Measurements from ENCODE around the gene C20orf202.
"Not testable (repeated sequence)": the region's sequence is repeated elsewhere in the genome, so short reads cannot be mapped to it uniquely, and the experiment has no call there.

The C20orf202 gene

GRCh38 chr20:1247689-1248088, 44.4 kb downstream of the C20orf202 start:
- peaks cover 2% of the 10 kb centered on the region; the same call in 1 of the 2 replicates for H3K27me3 ChIP-seq (ENCODE audit: control insufficient read depth, insufficient read depth, low read length)
- H3K4me3 ChIP-seq (ENCODE audit: low read depth, low read length): no peak overlapping the region
- no peaks in the 10 kb centered on the region for H3K4me1 ChIP-seq (ENCODE audit: control insufficient read depth, insufficient read depth, low read length)
- H3K36me3 ChIP-seq (ENCODE audit: control insufficient read depth, insufficient read depth, low read length): no peaks in the 10 kb centered on the region
- no peak overlapping the region for H3K27ac ChIP-seq (ENCODE audit: low read depth, low read length)
- no peaks in the 10 kb centered on the region for H3K9me3 ChIP-seq (ENCODE audit: control insufficient read depth, insufficient read depth, low read depth, low read length)
- no peak overlapping the region for H3K9ac ChIP-seq (ENCODE audit: low read length)

GRCh38 chr20:1250282-1250681, 47.0 kb downstream of the C20orf202 start:
- not testable (repeated sequence) for H3K4me3 ChIP-seq (ENCODE audit: low read depth, low read length); H3K9me3 ChIP-seq (ENCODE audit: control insufficient read depth, insufficient read depth, low read depth, low read length); H3K9ac ChIP-seq (ENCODE audit: low read length); H3K4me1 ChIP-seq (ENCODE audit: control insufficient read depth, insufficient read depth, low read length); H3K36me3 ChIP-seq (ENCODE audit: control insufficient read depth, insufficient read depth, low read length); H3K27me3 ChIP-seq (ENCODE audit: control insufficient read depth, insufficient read depth, low read length); H3K27ac ChIP-seq (ENCODE audit: low read depth, low read length)

GRCh38 chr20:1252416-1252815, 49.2 kb downstream of the C20orf202 start:
- Histone ChIP-seq H3K4me1 (ENCODE audit: control insufficient read depth, insufficient read depth, low read length) (no peaks in the 10 kb centered on the region), H3K36me3 (ENCODE audit: control insufficient read depth, insufficient read depth, low read length) (no peaks in the 10 kb centered on the region), H3K9ac (ENCODE audit: low read length) (no peak overlapping the region), H3K27me3 (ENCODE audit: control insufficient read depth, insufficient read depth, low read length) (peaks cover 3% of the 10 kb centered on the region; the same call in 1 of the 2 replicates), H3K9me3 (ENCODE audit: control insufficient read depth, insufficient read depth, low read depth, low read length) (peaks cover 3% of the 10 kb centered on the region; the same call in 1 of the 2 replicates), H3K4me3 (ENCODE audit: low read depth, low read length) (no peak overlapping the region), H3K27ac (ENCODE audit: low read depth, low read length) (no peak overlapping the region)

GRCh38 chr20:1254254-1254653, 51.0 kb downstream of the C20orf202 start:
- H3K9me3 ChIP-seq (ENCODE audit: control insufficient read depth, insufficient read depth, low read depth, low read length): peaks cover 3% of the 10 kb centered on the region; the same call in 1 of the 2 replicates
- H3K27ac ChIP-seq (ENCODE audit: low read depth, low read length): no peak overlapping the region

GRCh38 chr20:1255675-1256074, 52.4 kb downstream of the C20orf202 start:
- Histone ChIP-seq H3K27ac (ENCODE audit: low read depth, low read length) (no peak overlapping the region), H3K27me3 (ENCODE audit: control insufficient read depth, insufficient read depth, low read length) (peaks cover 3% of the 10 kb centered on the region; the same call in 1 of the 2 replicates), H3K9ac (ENCODE audit: low read length) (no peak overlapping the region), H3K4me1 (ENCODE audit: control insufficient read depth, insufficient read depth, low read length) (no peaks in the 10 kb centered on the region), H3K36me3 (ENCODE audit: control insufficient read depth, insufficient read depth, low read length) (no peaks in the 10 kb centered on the region), H3K9me3 (ENCODE audit: control insufficient read depth, insufficient read depth, low read depth, low read length) (peaks cover 3% of the 10 kb centered on the region; the same call in 1 of the 2 replicates), H3K4me3 (ENCODE audit: low read depth, low read length) (no peak overlapping the region)

More at GRCh38 chr20:1254254-1254653, 51.0 kb downstream of the C20orf202 start:
- Histone ChIP-seq H3K27me3 (ENCODE audit: control insufficient read depth, insufficient read depth, low read length) (peaks cover 3% of the 10 kb centered on the region; the same call in 1 of the 2 replicates), H3K36me3 (ENCODE audit: control insufficient read depth, insufficient read depth, low read length) (no peaks in the 10 kb centered on the region), H3K4me1 (ENCODE audit: control insufficient read depth, insufficient read depth, low read length) (no peaks in the 10 kb centered on the region), H3K9ac (ENCODE audit: low read length) (no peak overlapping the region), H3K4me3 (ENCODE audit: low read depth, low read length) (no peak overlapping the region)
